ENCODE data around the gene TMEM26.
A peak's percentile ranks its signal among the peaks of the same experiment; 100 is the strongest.

Gene TMEM26

GRCh38 chr10:61452655-61453641, at the start of gene TMEM26:
TSS of gene TMEM26 (minus strand) at chr10:61453381. CDS start at chr10:61453081, 300 bp downstream.
- no peak for DNase-seq (ENCODE audit: low read depth)
- TF ChIP-seq CTCF (IDR thresholded peaks at IDR 0.05; ENCODE audit: control insufficient read depth, insufficient read depth, low read depth, low read length, missing control alignments): no peak
- H3K4me3 ChIP-seq (ENCODE audit: control insufficient read depth, low read depth, low read length): peak within 1 kb of the TSS; percentile 72

GRCh38 chr10:61500460-61500859, 47.3 kb upstream of the TMEM26 start:
- no peak for DNase-seq (ENCODE audit: low read depth)
- no peak overlapping the region for H3K4me3 ChIP-seq (ENCODE audit: control insufficient read depth, low read depth, low read length)
- no peak for TF ChIP-seq CTCF (IDR thresholded peaks at IDR 0.05; ENCODE audit: control insufficient read depth, insufficient read depth, low read depth, low read length, missing control alignments)

GRCh38 chr10:61492364-61492995, 39.3 kb upstream of the TMEM26 start:
- DNase-seq (ENCODE audit: low read depth): no peak
- no peak overlapping the region for H3K4me3 ChIP-seq (ENCODE audit: control insufficient read depth, low read depth, low read length)
- TF ChIP-seq CTCF (IDR thresholded peaks at IDR 0.05; ENCODE audit: control insufficient read depth, insufficient read depth, low read depth, low read length, missing control alignments): no peak

GRCh38 chr10:61487506-61487905, 34.3 kb upstream of the TMEM26 start:
- no peak for TF ChIP-seq CTCF (IDR thresholded peaks at IDR 0.05; ENCODE audit: control insufficient read depth, insufficient read depth, low read depth, low read length, missing control alignments)
- no peak overlapping the region for H3K4me3 ChIP-seq (ENCODE audit: control insufficient read depth, low read depth, low read length)
- no peak for DNase-seq (ENCODE audit: low read depth)

GRCh38 chr10:61486738-61487396, 33.7 kb upstream of the TMEM26 start:
- DNase-seq (ENCODE audit: low read depth): no peak
- TF ChIP-seq CTCF (IDR thresholded peaks at IDR 0.05; ENCODE audit: control insufficient read depth, insufficient read depth, low read depth, low read length, missing control alignments): no peak
- no peak overlapping the region for H3K4me3 ChIP-seq (ENCODE audit: control insufficient read depth, low read depth, low read length)

- TF ChIP-seq CTCF (IDR thresholded peaks at IDR 0.05; ENCODE audit: control insufficient read depth, insufficient read depth, low read depth, low read length, missing control alignments): no peak
- H3K4me3 ChIP-seq (ENCODE audit: control insufficient read depth, low read depth, low read length): no peak overlapping the region
- DNase-seq (ENCODE audit: low read depth): no peak
Observed at GRCh38 chr10:61486251-61486650, 33.1 kb upstream of the TMEM26 start.

Data from AG09309 (cell line).